Measurements from ENCODE around the gene OR5M8.

OR5M8 gene
- total RNA-seq: 0 reads per million in 9 experiments

- Mint-ChIP-seq H3K4me3 (no peak within 1 kb of the TSS), H3K27ac (no peak within 1 kb of the TSS), H3K27me3 (no peaks in the 10 kb centered on the region), H3K4me1 (ENCODE audit: low read depth in 2 of 2) (no peaks in the 10 kb centered on the region), H3K36me3 (ENCODE audit: insufficient read depth) (no peaks in the 10 kb centered on the region), H3K9me3 (peaks cover 2 to 6% of the 10 kb centered on the region in 2 donors)
- ATAC-seq (replicated peaks): no peak
- no peak for DNase-seq
Observed at GRCh38 chr11:56491270-56491669, at the start of gene OR5M8. Gene OR5M8 (minus strand): TSS chr11:56491370. CDS start chr11:56491370, 0 bp downstream.

- no peak for DNase-seq
- no peak for ATAC-seq (replicated peaks)
- Mint-ChIP-seq H3K9me3 (peaks cover 2 to 7% of the 10 kb centered on the region in 2 donors), H3K4me1 (ENCODE audit: low read depth in 2 of 2) (no peaks in the 10 kb centered on the region), H3K4me3 (no peak overlapping the region), H3K27me3 (no peaks in the 10 kb centered on the region), H3K36me3 (ENCODE audit: insufficient read depth) (no peaks in the 10 kb centered on the region), H3K27ac (no peak overlapping the region)
Observed at GRCh38 chr11:56533054-56533740, 42.0 kb upstream of the OR5M8 start.

- Mint-ChIP-seq H3K4me3 (no peak overlapping the region), H3K9me3 (peaks cover 2 to 7% of the 10 kb centered on the region in 2 donors), H3K4me1 (ENCODE audit: low read depth in 2 of 2) (no peaks in the 10 kb centered on the region), H3K27ac (no peak overlapping the region), H3K27me3 (no peaks in the 10 kb centered on the region), H3K36me3 (ENCODE audit: insufficient read depth) (no peaks in the 10 kb centered on the region)
- ATAC-seq (replicated peaks) (no peak), DNase-seq (no peak)
Observed at GRCh38 chr11:56531856-56532255, 40.7 kb upstream of the OR5M8 start.

GRCh38 chr11:56522008-56522407 lies 30.8 kb upstream of the OR5M8 start:
- no peak for ATAC-seq (replicated peaks)
- Mint-ChIP-seq H3K27ac (no peak overlapping the region), H3K9me3 (peaks cover 13 to 18% of the 10 kb centered on the region in 2 donors), H3K36me3 (ENCODE audit: insufficient read depth) (no peaks in the 10 kb centered on the region), H3K27me3 (no peaks in the 10 kb centered on the region), H3K4me3 (no peak overlapping the region), H3K4me1 (ENCODE audit: low read depth in 2 of 2) (no peaks in the 10 kb centered on the region)
- DNase-seq: no peak

GRCh38 chr11:56513280-56513679 lies 22.1 kb upstream of the OR5M8 start:
- H3K4me1 Mint-ChIP-seq (ENCODE audit: low read depth in 2 of 2): no peaks in the 10 kb centered on the region
- no peak overlapping the region for H3K4me3 Mint-ChIP-seq
- DNase-seq: no peak
- ATAC-seq (replicated peaks): no peak
- no peaks in the 10 kb centered on the region for H3K36me3 Mint-ChIP-seq (ENCODE audit: insufficient read depth)
- peaks cover 8 to 15% of the 10 kb centered on the region in 2 donors for H3K9me3 Mint-ChIP-seq
- H3K27me3 Mint-ChIP-seq: no peaks in the 10 kb centered on the region
- no peak overlapping the region for H3K27ac Mint-ChIP-seq

GRCh38 chr11:56509439-56509838 lies 18.3 kb upstream of the OR5M8 start:
- H3K27me3 Mint-ChIP-seq: no peaks in the 10 kb centered on the region
- no peak overlapping the region for H3K27ac Mint-ChIP-seq
- no peaks in the 10 kb centered on the region for H3K36me3 Mint-ChIP-seq (ENCODE audit: insufficient read depth)
- no peaks in the 10 kb centered on the region for H3K4me1 Mint-ChIP-seq (ENCODE audit: low read depth in 2 of 2)
- no peak overlapping the region for H3K4me3 Mint-ChIP-seq
- peaks cover 9 to 15% of the 10 kb centered on the region in 2 donors for H3K9me3 Mint-ChIP-seq
- ATAC-seq (replicated peaks): no peak
- no peak for DNase-seq

GRCh38 chr11:56497010-56497409 lies 5.8 kb upstream of the OR5M8 start:
- Mint-ChIP-seq H3K27ac (no peak overlapping the region), H3K36me3 (ENCODE audit: insufficient read depth) (no peaks in the 10 kb centered on the region), H3K4me1 (ENCODE audit: low read depth in 2 of 2) (no peaks in the 10 kb centered on the region)

GRCh38 chr11:56495117-56495516 lies 3.9 kb upstream of the OR5M8 start:
- peaks cover 5 to 17% of the 10 kb centered on the region in 2 donors for H3K9me3 Mint-ChIP-seq
- no peaks in the 10 kb centered on the region for H3K4me1 Mint-ChIP-seq (ENCODE audit: low read depth in 2 of 2)
- no peaks in the 10 kb centered on the region for H3K27me3 Mint-ChIP-seq

More at GRCh38 chr11:56497010-56497409, 5.8 kb upstream of the OR5M8 start:
- Mint-ChIP-seq H3K4me3 (no peak overlapping the region), H3K27me3 (no peaks in the 10 kb centered on the region), H3K9me3 (peaks cover 7 to 19% of the 10 kb centered on the region in 2 donors)
- DNase-seq (no peak), ATAC-seq (replicated peaks) (no peak)

GRCh38 chr11:56486801-56487200 lies 4.4 kb downstream of the OR5M8 start:
- H3K4me3 Mint-ChIP-seq: no peak overlapping the region
- no peaks in the 10 kb centered on the region for H3K36me3 Mint-ChIP-seq (ENCODE audit: insufficient read depth)
- H3K9me3 Mint-ChIP-seq: peaks cover 6% of the 10 kb centered on the region in 2 donors

More at GRCh38 chr11:56495117-56495516, 3.9 kb upstream of the OR5M8 start:
- no peak for ATAC-seq (replicated peaks)
- no peaks in the 10 kb centered on the region for H3K36me3 Mint-ChIP-seq (ENCODE audit: insufficient read depth)
- H3K27ac Mint-ChIP-seq: no peak overlapping the region
- no peak for DNase-seq
- no peak overlapping the region for H3K4me3 Mint-ChIP-seq

GRCh38 chr11:56474729-56475235 lies 16.4 kb downstream of the OR5M8 start:
- Mint-ChIP-seq H3K27me3 (no peaks in the 10 kb centered on the region), H3K9me3 (peaks cover 6 to 11% of the 10 kb centered on the region in 2 donors), H3K4me1 (ENCODE audit: low read depth in 2 of 2) (no peaks in the 10 kb centered on the region), H3K4me3 (no peak overlapping the region), H3K27ac (no peak overlapping the region), H3K36me3 (ENCODE audit: insufficient read depth) (no peaks in the 10 kb centered on the region)
- DNase-seq: no peak
- ATAC-seq (replicated peaks): no peak

More at GRCh38 chr11:56486801-56487200, 4.4 kb downstream of the OR5M8 start:
- no peak for ATAC-seq (replicated peaks)
- no peak for DNase-seq
- Mint-ChIP-seq H3K4me1 (ENCODE audit: low read depth in 2 of 2) (no peaks in the 10 kb centered on the region), H3K27me3 (no peaks in the 10 kb centered on the region), H3K27ac (no peak overlapping the region)

GRCh38 chr11:56473252-56473651 lies 17.9 kb downstream of the OR5M8 start, which contains the start of gene OR5M3:
Gene OR5M3 (minus strand): TSS chr11:56473352. CDS start chr11:56470497, 2,855 bp downstream.
- no peak within 1 kb of the TSS for H3K27ac Mint-ChIP-seq
- no peaks in the 10 kb centered on the region for H3K4me1 Mint-ChIP-seq (ENCODE audit: low read depth in 2 of 2)
- H3K4me3 Mint-ChIP-seq: no peak within 1 kb of the TSS
- H3K36me3 Mint-ChIP-seq (ENCODE audit: insufficient read depth): no peaks in the 10 kb centered on the region
- peaks cover 0 to 6% of the 10 kb centered on the region in 2 donors for H3K9me3 Mint-ChIP-seq
- DNase-seq: no peak
- no peak for ATAC-seq (replicated peaks)
- H3K27me3 Mint-ChIP-seq: no peaks in the 10 kb centered on the region

GRCh38 chr11:56457076-56457475 lies 34.1 kb downstream of the OR5M8 start:
- peaks cover 3 to 7% of the 10 kb centered on the region in 2 donors for H3K9me3 Mint-ChIP-seq
- no peaks in the 10 kb centered on the region for H3K4me1 Mint-ChIP-seq (ENCODE audit: low read depth in 2 of 2)
- H3K27ac Mint-ChIP-seq: no peak overlapping the region
- H3K4me3 Mint-ChIP-seq: no peak overlapping the region
- ATAC-seq (replicated peaks): no peak
- H3K36me3 Mint-ChIP-seq (ENCODE audit: insufficient read depth): no peaks in the 10 kb centered on the region
- H3K27me3 Mint-ChIP-seq: no peaks in the 10 kb centered on the region
- DNase-seq: no peak

GRCh38 chr11:56453521-56453920 lies 37.6 kb downstream of the OR5M8 start:
- no peak for ATAC-seq (replicated peaks)
- no peak overlapping the region for H3K4me3 Mint-ChIP-seq
- H3K36me3 Mint-ChIP-seq (ENCODE audit: insufficient read depth): no peaks in the 10 kb centered on the region
- H3K27me3 Mint-ChIP-seq: no peaks in the 10 kb centered on the region
- peaks cover 6 to 9% of the 10 kb centered on the region in 2 donors for H3K9me3 Mint-ChIP-seq
- H3K4me1 Mint-ChIP-seq (ENCODE audit: low read depth in 2 of 2): no peaks in the 10 kb centered on the region
- no peak for DNase-seq
- H3K27ac Mint-ChIP-seq: no peak overlapping the region
